Measurements from ENCODE around the gene SCPEP1. TPM values are rescaled to one million over a fixed set of nuclear protein-coding genes. Genes with fewer than 3 reads are reported as not detected.

SCPEP1 gene
- total RNA-seq, 6 experiments from 2014 or later: 37.4 to 42.5 (median 39.7) TPM

- H3K4me3 Mint-ChIP-seq: no peak overlapping the region
- peaks cover 6% of the 10 kb centered on the region; the same call in 1 of the 2 replicates for H3K4me1 Mint-ChIP-seq (ENCODE audit: low read depth)
- H3K27me3 Mint-ChIP-seq (ENCODE audit: insufficient read depth): peaks cover 46% of the 10 kb centered on the region
- no peak overlapping the region for H3K27ac Mint-ChIP-seq
- no peak for DNase-seq
- no peaks in the 10 kb centered on the region for H3K36me3 Mint-ChIP-seq (ENCODE audit: low read depth)
- no peaks in the 10 kb centered on the region for H3K9me3 Mint-ChIP-seq
- no peak for TF ChIP-seq CTCF (IDR thresholded peaks at IDR 0.05)
Measured at GRCh38 chr17:57043276-57043675, 65.3 kb downstream of the SCPEP1 start.

- no peak for DNase-seq
- no peak overlapping the region for H3K27ac Mint-ChIP-seq
- peaks cover 49% of the 10 kb centered on the region for H3K27me3 Mint-ChIP-seq (ENCODE audit: insufficient read depth)
- H3K9me3 Mint-ChIP-seq: no peaks in the 10 kb centered on the region
- no peak for TF ChIP-seq CTCF (IDR thresholded peaks at IDR 0.05)
- no peak overlapping the region for H3K4me3 Mint-ChIP-seq
- peaks cover 6% of the 10 kb centered on the region; the same call in 1 of the 2 replicates for H3K4me1 Mint-ChIP-seq (ENCODE audit: low read depth)
- no peaks in the 10 kb centered on the region for H3K36me3 Mint-ChIP-seq (ENCODE audit: low read depth)
Measured at GRCh38 chr17:57044976-57045867, 67.3 kb downstream of the SCPEP1 start.

- no peak for TF ChIP-seq CTCF (IDR thresholded peaks at IDR 0.05)
- DNase-seq: no peak
- H3K27me3 Mint-ChIP-seq (ENCODE audit: insufficient read depth): peaks cover 50% of the 10 kb centered on the region
- H3K36me3 Mint-ChIP-seq (ENCODE audit: low read depth): no peaks in the 10 kb centered on the region
- H3K4me3 Mint-ChIP-seq: peak overlapping the region; percentile 37
- no peak overlapping the region for H3K27ac Mint-ChIP-seq
- H3K4me1 Mint-ChIP-seq (ENCODE audit: low read depth): peaks cover 6% of the 10 kb centered on the region; the same call in 1 of the 2 replicates
- H3K9me3 Mint-ChIP-seq: no peaks in the 10 kb centered on the region
Measured at GRCh38 chr17:57045868-57046704, 68.2 kb downstream of the SCPEP1 start.

GRCh38 chr17:57046749-57047148 lies 68.8 kb downstream of the SCPEP1 start:
- Mint-ChIP-seq H3K27me3 (ENCODE audit: insufficient read depth) (peaks cover 48% of the 10 kb centered on the region), H3K27ac (no peak overlapping the region), H3K9me3 (no peaks in the 10 kb centered on the region), H3K4me1 (ENCODE audit: low read depth) (peaks cover 6% of the 10 kb centered on the region; the same call in 1 of the 2 replicates), H3K36me3 (ENCODE audit: low read depth) (no peaks in the 10 kb centered on the region), H3K4me3 (no peak overlapping the region)
- no peak for TF ChIP-seq CTCF (IDR thresholded peaks at IDR 0.05)
- DNase-seq: no peak

- no peak for DNase-seq
- Mint-ChIP-seq H3K9me3 (no peaks in the 10 kb centered on the region), H3K4me3 (no peak overlapping the region), H3K27me3 (ENCODE audit: insufficient read depth) (peaks cover 47% of the 10 kb centered on the region), H3K36me3 (ENCODE audit: low read depth) (no peaks in the 10 kb centered on the region), H3K4me1 (ENCODE audit: low read depth) (peaks cover 6% of the 10 kb centered on the region; the same call in 1 of the 2 replicates), H3K27ac (no peak overlapping the region)
- no peak for TF ChIP-seq CTCF (IDR thresholded peaks at IDR 0.05)
Measured at GRCh38 chr17:57048096-57048495, 70.2 kb downstream of the SCPEP1 start.

Measured in HFFc6 (cell line).